ENCODE measurements around the gene MAML2.

MAML2 gene

GRCh38 chr11:96328395-96329010, 14.5 kb downstream of the MAML2 start:
- no peak overlapping the region for H3K4me3 ChIP-seq (ENCODE audit: extremely low read depth, insufficient read depth, low read length, poor library complexity, severe bottlenecking)
- peaks cover 60% of the 10 kb centered on the region for H3K4me1 ChIP-seq (ENCODE audit: control insufficient read depth, insufficient read depth, low read length, poor library complexity, severe bottlenecking)
- 90 to 98% methylated on average over 4 to 5 of the region's 8 CpGs for WGBS, 2 experiments (ENCODE audit: insufficient coverage in 2 of 2)

GRCh38 chr11:96326959-96327358, 16.0 kb downstream of the MAML2 start:
- H3K4me1 ChIP-seq (ENCODE audit: control insufficient read depth, insufficient read depth, low read length, poor library complexity, severe bottlenecking), result peaks cover 60% of the 10 kb centered on the region
- H3K36me3 ChIP-seq (ENCODE audit: control insufficient read depth, insufficient read depth, low read length), result peaks cover 27% of the 10 kb centered on the region
- H3K27ac ChIP-seq (ENCODE audit: low read depth, low read length, severe bottlenecking), result peak overlapping the region; percentile 7
- H3K4me3 ChIP-seq (ENCODE audit: extremely low read depth, insufficient read depth, low read length, poor library complexity, severe bottlenecking), result no peak overlapping the region
- 77% methylated on average over 4 of the region's 7 CpGs; no CpG with 5 or more reads in 1 of the 2 experiments for WGBS, 2 experiments (ENCODE audit: insufficient coverage in 2 of 2)
- no peaks in the 10 kb centered on the region for H3K9me3 ChIP-seq (ENCODE audit: control insufficient read depth, low read length)

More at GRCh38 chr11:96328395-96329010, 14.5 kb downstream of the MAML2 start:
- H3K27ac ChIP-seq (ENCODE audit: low read depth, low read length, severe bottlenecking), result peak overlapping the region; percentile 30
- no peaks in the 10 kb centered on the region for H3K9me3 ChIP-seq (ENCODE audit: control insufficient read depth, low read length)
- peaks cover 18% of the 10 kb centered on the region for H3K36me3 ChIP-seq (ENCODE audit: control insufficient read depth, insufficient read depth, low read length)

- no peak overlapping the region for H3K4me3 ChIP-seq (ENCODE audit: extremely low read depth, insufficient read depth, low read length, poor library complexity, severe bottlenecking)
Measured at GRCh38 chr11:96324912-96325311, 18.1 kb downstream of the MAML2 start.

GRCh38 chr11:96323642-96323985, 19.4 kb downstream of the MAML2 start:
- Histone ChIP-seq H3K4me1 (ENCODE audit: control insufficient read depth, insufficient read depth, low read length, poor library complexity, severe bottlenecking) (peaks cover 39% of the 10 kb centered on the region), H3K4me3 (ENCODE audit: extremely low read depth, insufficient read depth, low read length, poor library complexity, severe bottlenecking) (no peak overlapping the region), H3K27ac (ENCODE audit: low read depth, low read length, severe bottlenecking) (peak overlapping the region; percentile 11), H3K36me3 (ENCODE audit: control insufficient read depth, insufficient read depth, low read length) (peaks cover 30% of the 10 kb centered on the region), H3K9me3 (ENCODE audit: control insufficient read depth, low read length) (no peaks in the 10 kb centered on the region)
- 92 to 98% methylated on average over 6 of the region's 6 CpGs for WGBS, 2 experiments (ENCODE audit: insufficient coverage in 2 of 2)

More at GRCh38 chr11:96324912-96325311, 18.1 kb downstream of the MAML2 start:
- WGBS, 2 experiments (ENCODE audit: insufficient coverage in 2 of 2), result no CpG with 5 or more reads among the region's 1 CpG
- Histone ChIP-seq H3K9me3 (ENCODE audit: control insufficient read depth, low read length) (no peaks in the 10 kb centered on the region), H3K36me3 (ENCODE audit: control insufficient read depth, insufficient read depth, low read length) (peaks cover 33% of the 10 kb centered on the region), H3K27ac (ENCODE audit: low read depth, low read length, severe bottlenecking) (peak overlapping the region; percentile 89), H3K4me1 (ENCODE audit: control insufficient read depth, insufficient read depth, low read length, poor library complexity, severe bottlenecking) (peaks cover 50% of the 10 kb centered on the region)

- Histone ChIP-seq H3K36me3 (ENCODE audit: control insufficient read depth, insufficient read depth, low read length) (peaks cover 27% of the 10 kb centered on the region), H3K4me1 (ENCODE audit: control insufficient read depth, insufficient read depth, low read length, poor library complexity, severe bottlenecking) (peaks cover 40% of the 10 kb centered on the region), H3K27ac (ENCODE audit: low read depth, low read length, severe bottlenecking) (peak overlapping the region; percentile 12), H3K9me3 (ENCODE audit: control insufficient read depth, low read length) (no peaks in the 10 kb centered on the region), H3K4me3 (ENCODE audit: extremely low read depth, insufficient read depth, low read length, poor library complexity, severe bottlenecking) (no peak overlapping the region)
- 97 to 100% methylated on average over 3 to 4 of the region's 10 CpGs for WGBS, 2 experiments (ENCODE audit: insufficient coverage in 2 of 2)
Measured at GRCh38 chr11:96322775-96323641, 20.0 kb downstream of the MAML2 start.

- Histone ChIP-seq H3K9me3 (ENCODE audit: control insufficient read depth, low read length) (no peaks in the 10 kb centered on the region), H3K4me3 (ENCODE audit: extremely low read depth, insufficient read depth, low read length, poor library complexity, severe bottlenecking) (no peak overlapping the region), H3K4me1 (ENCODE audit: control insufficient read depth, insufficient read depth, low read length, poor library complexity, severe bottlenecking) (peaks cover 59% of the 10 kb centered on the region), H3K36me3 (ENCODE audit: control insufficient read depth, insufficient read depth, low read length) (peaks cover 37% of the 10 kb centered on the region), H3K27ac (ENCODE audit: low read depth, low read length, severe bottlenecking) (no peak overlapping the region)
- 89 to 100% methylated on average over 3 of the region's 5 CpGs for WGBS, 2 experiments (ENCODE audit: insufficient coverage in 2 of 2)
Measured at GRCh38 chr11:96321091-96321490, 21.9 kb downstream of the MAML2 start.

GRCh38 chr11:96319898-96320656, 22.9 kb downstream of the MAML2 start:
- Histone ChIP-seq H3K4me1 (ENCODE audit: control insufficient read depth, insufficient read depth, low read length, poor library complexity, severe bottlenecking) (peaks cover 52% of the 10 kb centered on the region), H3K27ac (ENCODE audit: low read depth, low read length, severe bottlenecking) (no peak overlapping the region), H3K36me3 (ENCODE audit: control insufficient read depth, insufficient read depth, low read length) (peaks cover 41% of the 10 kb centered on the region), H3K4me3 (ENCODE audit: extremely low read depth, insufficient read depth, low read length, poor library complexity, severe bottlenecking) (no peak overlapping the region), H3K9me3 (ENCODE audit: control insufficient read depth, low read length) (no peaks in the 10 kb centered on the region)
- 100% methylated on average over 1 of the region's 2 CpGs for WGBS, 2 experiments (ENCODE audit: insufficient coverage in 2 of 2)

- no peak overlapping the region for H3K4me3 ChIP-seq (ENCODE audit: extremely low read depth, insufficient read depth, low read length, poor library complexity, severe bottlenecking)
- H3K27ac ChIP-seq (ENCODE audit: low read depth, low read length, severe bottlenecking), result no peak overlapping the region
- WGBS, 2 experiments (ENCODE audit: insufficient coverage in 2 of 2), result 86 to 100% methylated on average over 2 of the region's 3 CpGs
- no peaks in the 10 kb centered on the region for H3K9me3 ChIP-seq (ENCODE audit: control insufficient read depth, low read length)
- peaks cover 38% of the 10 kb centered on the region for H3K36me3 ChIP-seq (ENCODE audit: control insufficient read depth, insufficient read depth, low read length)
- H3K4me1 ChIP-seq (ENCODE audit: control insufficient read depth, insufficient read depth, low read length, poor library complexity, severe bottlenecking), result peaks cover 56% of the 10 kb centered on the region
Measured at GRCh38 chr11:96318850-96319249, 24.1 kb downstream of the MAML2 start.

- no peak overlapping the region for H3K27ac ChIP-seq (ENCODE audit: low read depth, low read length, severe bottlenecking)
- no CpG with 5 or more reads among the region's 1 CpG for WGBS, 2 experiments (ENCODE audit: insufficient coverage in 2 of 2)
- H3K9me3 ChIP-seq (ENCODE audit: control insufficient read depth, low read length), result no peaks in the 10 kb centered on the region
- no peak overlapping the region for H3K4me3 ChIP-seq (ENCODE audit: extremely low read depth, insufficient read depth, low read length, poor library complexity, severe bottlenecking)
- H3K36me3 ChIP-seq (ENCODE audit: control insufficient read depth, insufficient read depth, low read length), result peaks cover 34% of the 10 kb centered on the region
- H3K4me1 ChIP-seq (ENCODE audit: control insufficient read depth, insufficient read depth, low read length, poor library complexity, severe bottlenecking), result peaks cover 52% of the 10 kb centered on the region
Measured at GRCh38 chr11:96318399-96318798, 24.6 kb downstream of the MAML2 start.

GRCh38 chr11:96317985-96318384, 25.0 kb downstream of the MAML2 start:
- no peak overlapping the region for H3K4me3 ChIP-seq (ENCODE audit: extremely low read depth, insufficient read depth, low read length, poor library complexity, severe bottlenecking)
- peaks cover 30% of the 10 kb centered on the region for H3K36me3 ChIP-seq (ENCODE audit: control insufficient read depth, insufficient read depth, low read length)
- WGBS, 2 experiments (ENCODE audit: insufficient coverage in 2 of 2), result no CpG with 5 or more reads among the region's 2 CpGs
- peak overlapping the region; percentile 41 for H3K27ac ChIP-seq (ENCODE audit: low read depth, low read length, severe bottlenecking)
- H3K4me1 ChIP-seq (ENCODE audit: control insufficient read depth, insufficient read depth, low read length, poor library complexity, severe bottlenecking), result peaks cover 48% of the 10 kb centered on the region
- H3K9me3 ChIP-seq (ENCODE audit: control insufficient read depth, low read length), result no peaks in the 10 kb centered on the region

Measured in mesodermal cell (in vitro differentiated cells).